GM19193 (cell line): ENCODE results near the gene FOXN3.

Experiments
- POLR2A ChIP-seq: IDR thresholded peaks from 4 replicates; pipeline ENCODE4 v1.6.1; 2011; ENCODE audit not compliant: insufficient read depth, insufficient read length; ENCODE audit errors: extremely low read depth

The FOXN3 gene

DNA sequence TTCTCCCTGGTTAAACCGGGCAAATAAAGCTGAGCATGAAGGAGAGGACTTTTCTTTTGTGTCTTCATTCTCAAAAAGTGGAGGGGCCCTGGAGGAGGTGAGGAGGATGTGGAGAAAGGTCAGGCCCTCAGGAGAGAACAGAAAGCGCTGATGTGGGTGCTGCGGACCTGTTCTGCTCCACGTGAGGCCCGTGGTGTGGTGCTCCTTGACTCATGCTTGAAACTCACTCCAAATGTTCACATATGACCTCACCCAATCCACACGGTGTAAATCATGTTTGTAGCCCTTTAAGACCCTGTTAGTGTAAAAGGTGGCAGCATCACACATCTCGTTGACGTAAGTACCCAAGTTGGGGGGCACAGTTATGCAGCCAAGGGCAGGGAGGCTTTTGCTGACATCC lies 126.2 kb downstream of the FOXN3 start:
- no peak for TF ChIP-seq POLR2A

GRCh38 chr14:89289477-89289876 lies 127.6 kb downstream of the FOXN3 start:
- no peak for TF ChIP-seq POLR2A

- TF ChIP-seq POLR2A = no peak
Measured at GRCh38 chr14:89288114-89288513, 128.9 kb downstream of the FOXN3 start.

DNA sequence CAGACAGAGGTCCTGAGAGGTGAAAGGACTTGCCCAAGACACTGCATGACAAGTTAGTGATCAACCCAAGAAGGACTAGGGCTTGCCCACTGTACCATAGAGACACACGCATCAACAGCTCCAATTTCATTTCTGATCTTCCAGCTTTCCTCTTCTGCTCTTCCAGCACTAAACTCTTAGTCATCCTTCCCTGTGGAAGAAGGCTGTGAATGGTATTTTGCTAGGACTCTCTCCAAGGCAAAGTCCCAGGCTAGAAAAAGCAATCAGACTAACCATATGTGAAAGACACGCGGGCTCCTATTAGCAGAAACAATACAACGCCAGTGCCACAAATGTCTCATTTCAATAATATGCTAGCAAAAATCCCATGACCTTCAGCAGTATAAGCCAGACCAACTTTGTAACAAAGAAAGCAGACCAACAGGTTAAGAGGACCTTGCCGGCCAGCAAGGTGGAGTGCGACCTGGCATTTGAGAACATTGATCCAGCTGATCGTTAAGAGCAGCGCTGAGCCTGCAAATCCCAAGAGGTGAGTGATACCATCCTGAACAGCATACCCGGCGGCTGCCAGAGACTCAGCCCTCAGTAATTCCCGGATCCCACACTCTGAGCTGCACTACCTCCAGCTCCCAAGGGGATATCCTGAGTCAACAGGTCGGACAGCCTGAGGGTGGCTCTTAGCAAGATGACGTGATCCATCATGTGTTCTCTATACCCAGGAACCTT lies 132.5 kb downstream of the FOXN3 start:
- TF ChIP-seq POLR2A = no peak

- TF ChIP-seq POLR2A = no peak
Measured at GRCh38 chr14:89283327-89284060, 133.5 kb downstream of the FOXN3 start.

DNA sequence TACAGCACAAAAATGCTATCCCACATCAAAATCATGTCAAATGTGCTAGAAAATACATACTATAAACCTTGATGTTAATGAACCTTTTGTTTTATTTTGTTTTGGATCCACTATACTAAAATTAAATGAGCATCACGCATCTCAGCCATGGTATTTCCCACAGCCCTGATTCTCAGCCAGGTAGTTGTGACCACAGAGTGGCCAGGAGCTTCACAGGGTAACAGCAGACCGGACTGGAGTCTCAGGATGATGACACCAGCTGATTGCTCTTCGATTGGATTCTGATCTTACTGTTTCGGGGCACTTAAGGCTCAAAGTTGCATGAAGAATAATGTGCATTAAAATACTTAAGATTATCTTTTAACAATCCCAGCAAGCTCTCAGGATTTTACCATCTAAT lies 134.8 kb downstream of the FOXN3 start:
- TF ChIP-seq POLR2A = no peak

GRCh38 chr14:89280600-89280999 lies 136.4 kb downstream of the FOXN3 start:
- TF ChIP-seq POLR2A = no peak

GRCh38 chr14:89279649-89280232 lies 137.3 kb downstream of the FOXN3 start:
- TF ChIP-seq POLR2A = no peak

DNA sequence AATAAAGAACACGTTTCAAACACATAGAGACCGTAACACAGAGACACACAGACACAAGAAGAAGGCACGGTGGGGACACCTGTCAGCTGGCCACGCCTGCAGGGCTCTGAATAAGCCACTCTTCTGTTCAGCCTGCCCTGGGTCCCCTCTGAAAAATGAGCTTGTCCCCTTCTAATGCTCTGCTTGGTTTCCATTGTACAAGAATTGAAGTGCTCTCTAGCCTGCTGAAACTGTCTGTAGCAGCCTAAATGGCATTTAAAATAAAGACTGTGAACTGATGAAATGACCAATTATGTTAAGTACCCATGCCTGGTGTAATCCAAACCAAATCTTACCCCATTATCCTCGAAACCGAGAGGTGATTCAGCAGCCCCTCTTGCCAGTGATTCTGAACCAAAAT lies 139.8 kb downstream of the FOXN3 start:
- TF ChIP-seq POLR2A = no peak

DNA sequence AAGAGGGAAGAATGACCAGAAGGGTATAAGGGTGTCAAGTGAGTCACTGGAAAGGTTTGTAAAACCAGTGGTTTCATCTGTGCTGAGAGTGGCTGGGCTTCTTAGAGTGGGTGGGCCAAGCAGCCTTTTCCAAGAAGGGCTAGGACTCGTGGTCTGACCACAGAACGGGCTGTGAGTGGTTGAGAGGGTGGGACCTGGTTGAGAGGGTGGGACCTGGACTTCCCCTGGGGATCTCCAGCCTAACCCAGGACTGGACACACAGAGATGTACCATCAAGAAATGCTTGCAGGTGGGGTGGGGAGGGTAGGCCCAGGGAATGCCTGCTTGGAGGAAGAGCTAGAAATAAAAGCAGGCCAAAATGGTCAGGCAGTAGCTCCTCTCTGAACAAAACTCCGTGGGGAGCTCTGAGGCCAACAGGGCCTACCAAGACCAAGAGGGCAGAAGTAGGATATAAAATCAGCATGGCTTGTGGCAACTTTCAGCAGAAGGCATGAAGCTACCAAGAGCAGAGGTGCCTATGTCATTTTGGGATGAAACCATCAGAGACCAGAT lies 140.5 kb downstream of the FOXN3 start:
- TF ChIP-seq POLR2A = peak; percentile 57

- TF ChIP-seq POLR2A = no peak
Measured at GRCh38 chr14:89270439-89271227, 146.4 kb downstream of the FOXN3 start.

- TF ChIP-seq POLR2A = no peak
Measured at GRCh38 chr14:89269404-89269803, 147.6 kb downstream of the FOXN3 start.

GRCh38 chr14:89268514-89268913 lies 148.5 kb downstream of the FOXN3 start:
- TF ChIP-seq POLR2A = no peak

DNA sequence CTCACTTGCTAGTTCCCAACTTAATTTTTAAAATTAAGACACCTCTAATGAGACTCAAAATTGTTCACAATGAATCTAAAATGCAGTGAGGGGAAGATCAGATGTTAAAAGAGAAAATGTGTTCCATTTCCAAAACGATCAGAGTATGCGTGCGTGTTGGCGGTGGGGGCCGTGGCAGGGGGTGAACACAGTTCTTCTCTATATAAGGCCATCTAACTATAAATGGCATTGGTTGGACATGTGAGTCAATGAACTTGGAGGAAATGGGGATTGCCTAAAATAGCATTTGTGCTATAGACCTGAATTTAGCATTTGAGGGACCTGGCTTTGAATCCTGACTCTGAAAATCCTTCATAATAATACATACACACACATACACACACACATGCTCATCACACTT lies 149.4 kb downstream of the FOXN3 start:
- no peak for TF ChIP-seq POLR2A

DNA sequence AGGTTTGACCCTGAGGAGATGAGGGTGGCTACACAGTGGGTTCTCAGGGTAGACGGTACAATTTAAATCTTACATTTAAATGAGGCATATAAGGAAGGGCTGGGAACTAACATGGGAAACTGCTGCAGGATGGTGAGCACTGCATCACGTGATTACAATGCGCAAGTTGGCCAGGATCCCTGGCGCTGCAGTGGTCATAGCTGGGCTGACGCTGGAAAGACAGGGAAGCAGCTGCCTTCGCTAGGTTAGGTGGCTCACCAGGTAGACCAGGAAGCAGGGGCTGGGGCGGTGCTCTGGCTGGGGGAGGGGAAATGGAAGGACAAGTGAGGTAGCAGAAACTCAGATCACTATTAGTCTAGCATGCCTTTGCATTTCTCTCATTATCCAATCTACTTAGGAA lies 149.9 kb downstream of the FOXN3 start:
- TF ChIP-seq POLR2A = no peak
